Pancreas (tissue), 10 donors: ENCODE results near the gene ELOA. TPM values are rescaled to one million over a fixed set of nuclear protein-coding genes. Genes with fewer than 3 reads are reported as not detected.

Experiments used
- ATAC-seq, 4 donors: fragments of 200-7000 bp; cut with Tn5 transposase; one replicate each; pipeline versions ENCODE4 v1.8.0 to v1.9.1; 2020; ENCODE audit warnings: mild to moderate bottlenecking in 4 of 4, moderate library complexity in 4 of 4
- DNase-seq, 6 donors: peaks; one replicate each; pipeline ENCODE4 v3.0.0-alpha.2; 2020
- FAIRE-seq: peaks from 2 replicates; lab custom pipeline; 2012; peaks lifted over from hg19 to GRCh38; lab: Jason Lieb, UNC
- H3K27ac ChIP-seq, 4 donors: fragments of 200-600 bp; sonication (generic); 1 replicate in 3 of 4; 2 replicates in 1 of 4; pipeline versions ENCODE4 v1.5.0 to v1.8.0; 2020
- H3K27me3 ChIP-seq, 4 donors: fragments of 200-600 bp; one replicate each; pipeline ENCODE4 v1.8.0; 2021
- H3K36me3 ChIP-seq, 3 donors: fragments of 200-600 bp; sonication (generic) in 1 of 3; one replicate each; pipeline versions ENCODE4 v1.5.0 to v1.8.0; 2020 to 2021
- H3K4me1 ChIP-seq, 3 donors: fragments of 200-600 bp; one replicate each; pipeline ENCODE4 v1.8.0; 2021
- H3K4me3 ChIP-seq, 4 donors: fragments of 200-600 bp; sonication (generic) in 2 of 4; one replicate each; pipeline versions ENCODE4 v1.5.0 to v1.8.0; 2020 to 2021
- H3K9me3 ChIP-seq, 4 donors: fragments of 200-600 bp; one replicate each; pipeline ENCODE4 v1.8.0; 2021
- WGBS, 2 donors: extraction: QIAGEN DNeasy Blood & Tissue Kit; methylation state at CpG; one replicate each; pipeline ENCODE4 v1.1.7; 2013; 5-methylcytosine and 5-hydroxymethylcytosine counted together
- intact Hi-C, 3 donors: fragments of 100-400 bp; cut with DNase I; formaldehyde crosslinking; loops; one replicate each; pipeline versions ENCODE4 v1.11.1 to v1.14.2; 2022
- polyA plus RNA-seq, 2 donors: library from polyadenylated mRNA; stranded (reverse); fragments of 200-250 nt; gene quantifications; one replicate each; pipeline ENCODE4 v1.2.3, GENCODE V29; 2013
- total RNA-seq, 6 donors: library from RNA; stranded (reverse); fragmentation: NEBNext Ultra II Directional in 4 of 6; extraction: Animal tissue kit (Norgen Biotek cat#: 25700) in 4 of 6; gene quantifications; one replicate each; pipeline versions ENCODE4 v1.2.1 to v1.2.4, GENCODE V29; 2021 to 2023
- TF ChIP-seq, protein P1 (sequence below), 4 donors: fragments of 200-600 bp; sonication (generic) in 3 of 4; IDR thresholded peaks; one replicate each; pipeline versions ENCODE4 v1.5.0 to v1.8.0; 2021; ENCODE audit warnings: antibody characterized with exemption in 4 of 4
- donor health status: healthy with polysubstance abuse.
- donor health status: DM: no; HTN: no; CAD: no; lungs with moderate emphysema.
- donor health status: DM: no; HTN: no; CAD: no.
- donor health status: control.
- donor health status: control.
- donor health status: Bipolar disorder and iron deficiency.
- donor health status: DM: yes; HTN: yes; CAD: no.
- donor health status: DM: no; HTN: no; CAD: no.
- donor health status: DM: no; HTN: no; CAD: no.
- donor health status: DM: yes; HTN: yes; CAD: no.

Gene ELOA
- total and polyA plus RNA-seq, 8 donors = 10.6 to 33.9 (median 25.5) TPM

GRCh38 chr1:23742670-23743286 is 493 bp upstream of the ELOA start:
- 9 to 12% methylated on average over 19 to 28 of the region's 28 CpGs for WGBS, 2 donors
- Histone ChIP-seq H3K27ac (peak overlapping the region; percentile 77 to 88 (median 84)), H3K4me3 (peak overlapping the region; percentile 74 to 98 (median 93)), H3K36me3 (no peaks in the 10 kb centered on the region), H3K4me1 (peaks cover 4 to 29% (median 8%) of the 10 kb centered on the region in 3 donors), H3K9me3 (no peaks in the 10 kb centered on the region), H3K27me3 (no peaks in the 10 kb centered on the region)
- FAIRE-seq (no peak), ATAC-seq (peak; percentile 3 to 19 (median 6)), DNase-seq (peak in 3 of 6 donors; percentile 25 to 73 (median 32))
- TF ChIP-seq, protein P1, sequence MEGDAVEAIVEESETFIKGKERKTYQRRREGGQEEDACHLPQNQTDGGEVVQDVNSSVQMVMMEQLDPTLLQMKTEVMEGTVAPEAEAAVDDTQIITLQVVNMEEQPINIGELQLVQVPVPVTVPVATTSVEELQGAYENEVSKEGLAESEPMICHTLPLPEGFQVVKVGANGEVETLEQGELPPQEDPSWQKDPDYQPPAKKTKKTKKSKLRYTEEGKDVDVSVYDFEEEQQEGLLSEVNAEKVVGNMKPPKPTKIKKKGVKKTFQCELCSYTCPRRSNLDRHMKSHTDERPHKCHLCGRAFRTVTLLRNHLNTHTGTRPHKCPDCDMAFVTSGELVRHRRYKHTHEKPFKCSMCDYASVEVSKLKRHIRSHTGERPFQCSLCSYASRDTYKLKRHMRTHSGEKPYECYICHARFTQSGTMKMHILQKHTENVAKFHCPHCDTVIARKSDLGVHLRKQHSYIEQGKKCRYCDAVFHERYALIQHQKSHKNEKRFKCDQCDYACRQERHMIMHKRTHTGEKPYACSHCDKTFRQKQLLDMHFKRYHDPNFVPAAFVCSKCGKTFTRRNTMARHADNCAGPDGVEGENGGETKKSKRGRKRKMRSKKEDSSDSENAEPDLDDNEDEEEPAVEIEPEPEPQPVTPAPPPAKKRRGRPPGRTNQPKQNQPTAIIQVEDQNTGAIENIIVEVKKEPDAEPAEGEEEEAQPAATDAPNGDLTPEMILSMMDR (IDR thresholded peaks at IDR 0.05) = no peak
- intact Hi-C loops = loop anchor here in 2 of 3 donors (5.0 to 10.0 kb wide), 2 partner anchors 45 to 48 kb away; partner anchors contain the start of gene RPL11 (in 1 of the 2)

DNA sequence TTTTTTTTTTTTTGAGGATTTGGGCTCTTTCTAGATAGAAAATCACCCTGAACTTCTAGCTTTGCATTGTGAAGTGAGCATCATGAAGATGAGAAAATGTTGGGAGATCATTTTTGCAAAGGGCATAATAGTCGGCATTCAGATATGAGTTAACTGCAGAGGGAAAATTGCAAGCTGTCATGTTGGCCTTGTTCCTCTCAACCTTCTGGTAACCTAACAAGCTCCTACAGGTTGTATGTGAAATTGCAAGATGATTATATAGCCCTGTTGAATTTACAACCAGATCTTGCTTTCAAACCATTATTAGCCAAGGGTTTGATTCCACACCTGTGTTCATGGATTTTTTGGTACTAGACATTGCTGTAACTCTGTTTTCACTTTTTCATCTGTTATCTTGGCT is 2.2 kb downstream of the ELOA start:
- peaks cover 4 to 29% (median 8%) of the 10 kb centered on the region in 3 donors for H3K4me1 ChIP-seq
- H3K36me3 ChIP-seq = peaks cover 0 to 8% (median 4%) of the 10 kb centered on the region in 3 donors
- H3K4me3 ChIP-seq = peak overlapping the region in 2 of 4 donors; percentile 95 to 98
- peak overlapping the region in 1 of 4 donors; percentile 88 for H3K27ac ChIP-seq
- no peaks in the 10 kb centered on the region for H3K9me3 ChIP-seq
- intact Hi-C loops = loop anchor here in 1 of 3 donors (10.0 kb wide), 1 partner anchor 51 kb away; the partner anchor contains the start of gene RPL11
- ATAC-seq = peak; percentile 46 to 77 (median 66)
- peak in 3 of 6 donors; percentile 54 to 67 (median 54) for DNase-seq
- TF ChIP-seq, protein P1 (IDR thresholded peaks at IDR 0.05) = peak; percentile 13 to 42 (median 20)
- FAIRE-seq = no peak
- no peaks in the 10 kb centered on the region for H3K27me3 ChIP-seq
- 19 to 26% methylated on average over 1 of the region's 1 CpG for WGBS, 2 donors

- 36 to 39% methylated on average over 3 of the region's 3 CpGs for WGBS, 2 donors
- Histone ChIP-seq H3K27me3 (no peaks in the 10 kb centered on the region), H3K4me1 (peaks cover 4 to 29% (median 8%) of the 10 kb centered on the region in 3 donors), H3K4me3 (no peak overlapping the region), H3K36me3 (peaks cover 0 to 33% (median 27%) of the 10 kb centered on the region in 3 donors), H3K9me3 (no peaks in the 10 kb centered on the region), H3K27ac (no peak overlapping the region)
- intact Hi-C loops = loop anchor here in 1 of 3 donors (10.0 kb wide), 1 partner anchor 53 kb away; the partner anchor contains the start of gene RPL11
- ATAC-seq (no peak), FAIRE-seq (no peak), DNase-seq (no peak)
- TF ChIP-seq, protein P1 (IDR thresholded peaks at IDR 0.05) = no peak
Observed at GRCh38 chr1:23748016-23748415, 4.7 kb downstream of the ELOA start.

DNA sequence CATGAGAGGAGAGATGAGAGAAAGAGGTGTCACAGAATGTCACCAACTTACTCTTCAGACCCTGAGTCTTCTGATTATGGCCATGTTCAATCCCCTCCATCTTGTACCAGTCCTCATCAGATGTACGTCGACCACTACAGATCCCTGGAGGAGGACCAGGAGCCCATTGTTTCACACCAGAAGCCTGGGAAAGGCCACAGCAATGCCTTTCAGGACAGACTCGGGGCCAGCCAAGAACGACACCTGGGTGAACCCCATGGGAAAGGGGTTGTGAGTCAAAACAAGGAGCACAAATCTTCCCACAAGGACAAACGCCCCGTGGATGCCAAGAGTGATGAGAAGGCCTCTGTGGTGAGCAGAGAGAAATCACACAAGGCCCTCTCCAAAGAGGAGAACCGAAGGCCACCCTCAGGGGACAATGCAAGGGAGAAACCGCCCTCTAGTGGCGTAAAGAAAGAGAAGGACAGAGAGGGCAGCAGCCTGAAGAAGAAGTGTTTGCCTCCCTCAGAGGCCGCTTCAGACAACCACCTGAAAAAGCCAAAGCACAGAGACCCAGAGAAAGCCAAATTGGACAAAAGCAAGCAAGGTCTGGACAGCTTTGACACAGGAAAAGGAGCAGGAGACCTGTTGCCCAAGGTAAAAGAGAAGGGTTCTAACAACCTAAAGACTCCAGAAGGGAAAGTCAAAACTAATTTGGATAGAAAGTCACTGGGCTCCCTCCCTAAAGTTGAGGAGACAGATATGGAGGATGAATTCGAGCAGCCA is 8.0 kb downstream of the ELOA start:
- H3K9me3 ChIP-seq = no peaks in the 10 kb centered on the region
- ATAC-seq (peak; percentile 70 to 92 (median 88)), FAIRE-seq (no peak), DNase-seq (peak in 3 of 6 donors; percentile 46 to 56 (median 48))
- 30% methylated on average over 11 of the region's 11 CpGs for WGBS, 2 donors
- no peaks in the 10 kb centered on the region for H3K27me3 ChIP-seq
- H3K27ac ChIP-seq = no peak overlapping the region
- TF ChIP-seq, protein P1 (IDR thresholded peaks at IDR 0.05) = peak; percentile 36 to 66 (median 52)
- H3K36me3 ChIP-seq = peaks cover 11 to 65% (median 59%) of the 10 kb centered on the region in 3 donors
- H3K4me3 ChIP-seq = no peak overlapping the region
- intact Hi-C loops = no loop called here
- H3K4me1 ChIP-seq = peaks cover 0 to 15% (median 4%) of the 10 kb centered on the region in 3 donors
